SHP77 (cell line): ENCODE measurements around the gene RPUSD2.

Source experiments
- DNase-seq, 2 experiments: peaks; one replicate each; lab custom pipeline; 2025; lab: John Stamatoyannopoulos, UW

The RPUSD2 gene, protein sequence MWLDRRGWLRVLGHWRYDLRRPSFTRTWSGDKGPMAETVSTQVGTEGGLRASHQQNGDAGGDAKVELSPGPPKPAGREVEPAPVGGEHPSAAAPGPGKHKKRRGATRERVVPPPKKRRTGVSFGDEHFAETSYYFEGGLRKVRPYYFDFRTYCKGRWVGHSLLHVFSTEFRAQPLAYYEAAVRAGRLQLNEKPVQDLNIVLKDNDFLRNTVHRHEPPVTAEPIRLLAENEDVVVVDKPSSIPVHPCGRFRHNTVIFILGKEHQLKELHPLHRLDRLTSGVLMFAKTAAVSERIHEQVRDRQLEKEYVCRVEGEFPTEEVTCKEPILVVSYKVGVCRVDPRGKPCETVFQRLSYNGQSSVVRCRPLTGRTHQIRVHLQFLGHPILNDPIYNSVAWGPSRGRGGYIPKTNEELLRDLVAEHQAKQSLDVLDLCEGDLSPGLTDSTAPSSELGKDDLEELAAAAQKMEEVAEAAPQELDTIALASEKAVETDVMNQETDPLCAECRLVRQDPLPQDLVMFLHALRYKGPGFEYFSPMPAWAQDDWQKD

DNA sequence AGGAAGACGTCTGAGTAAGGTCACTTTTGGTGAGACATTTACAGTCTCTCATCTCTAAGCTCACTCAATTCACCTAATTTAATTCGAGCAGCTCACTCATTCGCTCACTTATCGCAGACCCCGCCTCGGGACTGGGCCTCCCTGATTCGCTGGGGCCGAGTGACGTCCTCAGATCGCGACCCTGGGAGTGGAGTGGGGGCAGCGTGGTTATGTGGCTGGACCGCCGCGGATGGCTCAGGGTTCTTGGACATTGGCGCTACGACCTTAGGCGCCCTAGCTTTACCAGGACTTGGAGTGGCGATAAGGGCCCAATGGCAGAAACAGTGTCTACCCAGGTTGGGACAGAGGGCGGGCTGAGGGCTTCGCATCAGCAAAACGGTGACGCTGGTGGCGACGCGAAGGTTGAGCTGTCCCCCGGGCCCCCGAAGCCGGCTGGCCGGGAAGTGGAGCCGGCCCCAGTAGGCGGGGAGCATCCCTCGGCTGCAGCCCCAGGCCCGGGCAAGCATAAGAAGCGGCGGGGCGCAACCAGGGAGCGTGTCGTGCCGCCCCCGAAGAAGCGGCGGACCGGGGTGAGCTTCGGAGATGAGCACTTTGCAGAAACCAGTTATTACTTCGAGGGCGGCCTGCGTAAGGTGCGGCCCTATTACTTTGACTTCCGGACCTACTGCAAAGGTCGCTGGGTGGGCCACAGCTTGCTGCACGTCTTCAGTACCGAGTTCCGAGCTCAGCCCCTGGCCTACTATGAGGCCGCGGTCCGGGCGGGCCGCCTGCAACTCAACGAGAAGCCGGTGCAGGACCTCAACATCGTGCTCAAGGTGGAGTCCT lies at the start of gene RPUSD2:
TSS of gene RPUSD2 (plus strand) at position 171 of the 825 bp plus-strand sequence. CDS start at position 210, 39 bp downstream.
- peak; percentile 92 for DNase-seq

GRCh38 chr15:40523611-40524010 lies 45.5 kb upstream of the RPUSD2 start:
- no peak for DNase-seq

DNA sequence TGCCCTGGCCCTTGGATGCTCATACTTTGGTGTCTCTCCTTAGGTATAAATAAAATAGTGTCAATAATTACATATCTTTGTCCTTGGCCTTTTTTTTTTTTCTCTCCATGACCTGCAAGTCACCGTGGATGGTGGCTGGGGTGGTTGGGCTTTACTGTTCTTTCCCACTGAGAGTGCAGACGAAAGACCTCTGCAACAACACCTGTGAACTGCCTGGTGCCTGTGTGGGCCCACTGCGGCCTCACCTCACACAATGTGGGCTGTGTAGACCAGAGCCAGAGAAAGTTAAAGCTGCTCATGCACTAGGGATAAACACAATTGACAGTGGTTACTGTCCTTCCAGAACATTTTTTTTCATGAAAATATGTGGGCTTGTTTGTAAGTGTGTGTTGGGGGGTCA lies 43.2 kb upstream of the RPUSD2 start:
- DNase-seq: no peak

DNA sequence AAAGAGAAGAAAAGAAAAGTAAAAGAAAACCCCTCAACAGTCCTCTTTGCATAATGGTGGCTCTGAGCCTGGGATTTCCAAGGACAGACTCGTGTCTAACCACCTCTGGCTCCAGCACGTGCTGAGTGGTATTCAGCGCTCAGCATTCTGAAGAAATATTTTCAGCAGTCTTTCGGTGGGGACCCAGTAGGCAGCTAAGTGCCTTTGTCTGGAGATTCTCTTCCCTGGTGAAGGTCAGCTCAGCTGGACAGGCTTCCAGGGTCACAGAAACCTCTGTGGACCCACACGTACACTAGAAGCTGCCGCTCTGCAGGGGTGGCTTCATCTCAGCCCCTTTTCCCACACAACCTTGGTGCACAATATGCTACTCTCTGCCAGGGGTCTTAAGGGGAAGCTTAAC lies 40.3 kb upstream of the RPUSD2 start:
- no peak for DNase-seq

GRCh38 chr15:40533763-40534364 lies 35.2 kb upstream of the RPUSD2 start:
- DNase-seq: no peak

DNA sequence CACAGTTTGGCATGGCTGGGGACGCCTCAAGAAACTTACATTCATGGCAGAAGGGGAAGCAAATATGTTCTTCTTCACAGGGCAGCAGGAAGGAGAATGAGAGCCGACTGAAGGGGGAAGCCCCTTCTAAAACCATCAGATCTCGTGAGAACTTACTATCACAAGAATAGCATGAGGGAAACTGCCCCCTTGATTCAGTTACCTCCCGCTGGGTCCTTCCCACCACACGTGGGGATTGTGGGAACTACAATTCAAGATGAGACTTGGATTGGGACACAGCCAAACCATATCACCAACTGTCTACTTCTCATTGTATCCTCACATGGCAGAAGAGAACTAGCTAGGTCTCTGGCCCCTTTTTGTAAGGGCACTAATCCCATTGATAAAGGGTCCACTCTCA lies 34.7 kb upstream of the RPUSD2 start:
- DNase-seq: no peak

- no peak for DNase-seq
Observed at GRCh38 chr15:40536501-40536900, 32.6 kb upstream of the RPUSD2 start.

DNA sequence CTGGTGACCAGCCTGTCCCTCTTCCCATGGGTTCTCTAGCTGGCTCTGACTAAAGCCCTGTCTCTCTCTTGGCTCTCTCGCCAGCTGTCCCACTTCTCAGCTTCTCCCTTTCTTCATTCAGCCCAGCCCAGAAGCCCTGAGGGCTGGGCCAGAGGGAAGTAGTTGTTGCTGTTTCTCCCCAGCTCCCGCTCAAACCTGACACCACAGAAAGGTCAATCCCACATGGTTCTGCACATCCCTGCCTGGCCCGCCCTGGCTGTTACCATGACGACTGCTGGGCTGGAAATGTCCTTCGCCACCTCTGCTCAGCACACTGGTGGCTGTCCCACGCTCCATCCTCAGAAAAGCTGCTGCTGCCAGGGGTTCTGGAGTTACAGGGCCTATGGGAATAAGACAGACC lies 30.1 kb upstream of the RPUSD2 start:
- DNase-seq: no peak

GRCh38 chr15:40543082-40543481 lies 26.0 kb upstream of the RPUSD2 start:
- no peak for DNase-seq

DNA sequence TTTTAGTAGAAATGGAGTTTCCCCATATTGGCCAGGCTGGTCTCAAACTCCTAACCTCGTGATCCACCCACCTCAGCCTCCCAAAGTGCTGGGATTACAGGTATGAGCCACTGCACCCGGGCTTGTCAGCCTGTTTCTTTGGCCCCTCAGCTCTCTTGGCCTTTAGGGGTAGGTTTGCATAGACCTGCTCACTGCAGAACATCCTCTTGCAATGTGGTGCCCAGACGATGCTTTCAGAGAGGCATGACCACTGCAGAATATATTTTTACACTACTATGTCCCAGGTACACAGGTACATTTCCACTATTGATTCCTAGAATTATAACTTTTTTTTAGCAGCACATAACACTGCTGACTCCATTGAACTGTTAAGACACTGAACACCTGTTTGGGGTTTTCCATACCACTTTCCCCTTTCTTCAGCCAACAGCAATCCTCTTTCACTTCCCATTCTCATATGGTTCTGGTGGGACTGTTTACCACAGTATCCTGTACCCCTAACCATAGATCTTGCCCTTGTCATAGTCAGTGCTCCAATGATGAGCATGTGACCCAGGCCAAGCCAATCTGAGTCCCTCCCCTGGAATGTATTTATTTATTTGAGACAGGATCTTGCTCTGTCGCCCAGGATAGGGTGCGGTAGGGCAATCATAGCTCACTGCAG lies 25.3 kb upstream of the RPUSD2 start:
- no peak for DNase-seq

GRCh38 chr15:40545457-40545856 lies 23.6 kb upstream of the RPUSD2 start:
- no peak for DNase-seq

DNA sequence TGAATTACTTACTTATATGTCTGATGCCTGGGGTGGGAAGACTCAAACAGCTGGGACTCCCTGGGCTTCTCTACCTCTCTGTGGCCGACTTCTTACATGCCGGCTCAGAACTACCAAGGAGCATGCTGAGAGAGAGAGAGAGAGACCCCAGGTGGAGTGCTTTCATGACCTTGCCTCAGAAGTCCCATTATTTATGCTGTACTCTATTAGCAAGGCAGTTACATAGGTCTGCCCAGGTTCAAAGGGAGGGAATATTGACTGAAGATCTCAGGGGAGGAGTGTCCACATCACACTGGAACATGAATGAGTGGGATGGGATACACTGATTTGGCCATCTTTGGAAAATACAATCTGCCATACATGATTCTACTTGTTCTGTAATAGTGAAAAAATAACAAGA lies 20.5 kb upstream of the RPUSD2 start:
- DNase-seq: no peak

DNA sequence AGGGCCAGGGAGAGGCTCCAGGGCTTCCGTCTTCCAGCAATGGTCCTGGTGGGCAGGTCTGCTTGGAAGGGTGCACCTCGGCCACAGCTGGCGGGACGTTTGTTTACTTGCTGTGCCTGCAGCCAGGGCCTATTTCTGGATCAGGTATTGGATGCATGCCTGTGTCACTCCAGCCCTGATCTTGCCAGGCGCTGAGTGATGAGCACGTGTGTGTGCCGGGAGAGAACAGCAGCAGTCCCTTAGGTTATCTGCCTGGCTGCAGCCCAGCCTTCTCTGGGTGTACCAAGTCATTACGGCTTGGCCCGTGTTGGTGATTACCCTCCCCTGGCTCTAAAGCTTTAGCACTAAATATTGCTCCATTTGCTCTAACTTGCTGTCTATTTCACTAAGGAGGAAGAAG lies 19.2 kb upstream of the RPUSD2 start:
- DNase-seq: no peak

DNA sequence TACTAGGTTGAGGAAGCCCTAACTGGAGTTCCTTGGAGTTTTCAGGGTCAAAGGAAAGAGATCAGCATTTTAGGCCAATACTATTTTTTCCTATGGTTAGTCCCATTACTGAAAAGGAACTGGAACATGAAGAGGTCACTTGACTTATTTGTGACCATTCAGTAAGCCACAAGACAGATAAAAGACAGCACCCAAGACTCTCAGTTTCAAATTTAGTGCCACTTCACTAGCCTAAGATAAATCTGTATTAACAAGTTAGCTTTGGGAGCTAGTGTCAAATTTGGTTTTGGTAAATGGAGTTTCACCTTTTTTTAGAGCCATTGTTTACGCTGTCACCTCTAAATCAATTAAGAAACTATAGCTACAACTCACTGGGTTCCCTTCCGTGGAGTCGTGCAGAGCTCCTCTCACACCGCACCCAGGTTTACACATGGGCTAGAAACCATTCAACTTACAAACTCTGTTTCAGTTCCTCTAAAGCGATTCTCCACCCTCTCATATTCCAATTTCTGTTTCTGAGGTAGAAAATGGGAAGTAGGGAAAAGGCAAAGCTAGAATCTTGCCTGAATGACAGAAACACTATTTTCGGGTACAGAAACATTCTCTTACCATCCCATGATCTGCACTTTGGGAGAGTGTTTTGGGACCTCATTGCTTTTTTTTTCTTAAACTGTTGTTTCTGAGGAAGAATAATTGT lies 18.6 kb upstream of the RPUSD2 start:
- no peak for DNase-seq

DNA sequence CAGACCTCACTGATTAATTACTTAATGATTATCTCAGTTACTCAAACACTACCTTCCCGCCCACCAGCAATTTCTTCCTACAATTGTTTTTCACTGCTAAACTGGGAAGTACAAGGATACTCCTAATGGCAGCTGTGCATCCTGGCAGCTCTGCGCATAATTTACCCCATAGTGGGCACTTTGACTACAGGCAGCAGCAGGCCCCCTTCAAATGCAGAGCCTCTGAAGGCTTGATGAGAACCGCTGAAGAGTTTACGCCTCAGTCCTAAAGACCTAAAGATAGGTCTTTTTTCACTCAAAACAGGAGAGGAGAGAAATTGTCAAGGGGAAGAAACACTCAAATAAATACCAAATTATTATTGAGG lies 15.0 kb upstream of the RPUSD2 start:
- DNase-seq: no peak

- DNase-seq: no peak
Observed at GRCh38 chr15:40555876-40556275, 13.2 kb upstream of the RPUSD2 start.

- DNase-seq: no peak
Observed at GRCh38 chr15:40558952-40559742, 10.0 kb upstream of the RPUSD2 start.

DNA sequence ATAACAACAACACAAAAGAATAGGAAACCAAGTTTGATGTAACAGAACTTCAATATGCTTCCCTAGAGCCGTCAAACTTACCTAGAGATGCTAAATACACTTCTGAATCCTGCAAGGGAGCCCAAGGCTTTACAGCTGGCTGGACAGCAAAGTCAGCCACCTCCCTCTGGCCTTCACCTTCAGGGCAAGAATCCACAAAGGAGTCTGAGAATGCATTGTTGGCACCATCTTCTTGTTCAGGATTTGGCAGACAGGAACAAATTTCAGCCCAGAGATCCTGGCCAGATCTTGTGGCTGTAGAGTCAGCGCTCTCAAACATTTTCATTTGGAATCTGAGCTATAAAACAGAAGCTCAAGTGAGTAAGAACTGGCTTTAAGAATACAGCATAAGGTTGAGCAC lies 6.4 kb upstream of the RPUSD2 start:
- no peak for DNase-seq

DNA sequence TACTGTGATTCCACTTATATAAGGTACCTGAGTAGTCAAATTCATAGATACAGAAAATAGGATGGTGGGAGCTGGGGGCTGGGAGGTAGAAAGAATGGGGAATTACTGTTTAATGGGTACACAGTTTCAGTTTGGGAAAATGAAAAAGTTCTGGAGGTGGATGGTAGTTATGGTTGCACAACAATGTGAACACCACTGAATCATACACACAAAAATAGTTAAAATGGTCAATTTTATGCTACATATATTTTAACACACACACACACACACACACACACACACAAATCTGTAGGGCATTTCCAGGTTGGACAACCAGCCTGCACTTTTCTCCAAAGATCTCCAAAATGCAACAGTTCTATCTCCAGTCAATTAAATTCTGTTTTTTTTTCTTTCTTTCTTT lies 5.7 kb upstream of the RPUSD2 start:
- DNase-seq: no peak

DNA sequence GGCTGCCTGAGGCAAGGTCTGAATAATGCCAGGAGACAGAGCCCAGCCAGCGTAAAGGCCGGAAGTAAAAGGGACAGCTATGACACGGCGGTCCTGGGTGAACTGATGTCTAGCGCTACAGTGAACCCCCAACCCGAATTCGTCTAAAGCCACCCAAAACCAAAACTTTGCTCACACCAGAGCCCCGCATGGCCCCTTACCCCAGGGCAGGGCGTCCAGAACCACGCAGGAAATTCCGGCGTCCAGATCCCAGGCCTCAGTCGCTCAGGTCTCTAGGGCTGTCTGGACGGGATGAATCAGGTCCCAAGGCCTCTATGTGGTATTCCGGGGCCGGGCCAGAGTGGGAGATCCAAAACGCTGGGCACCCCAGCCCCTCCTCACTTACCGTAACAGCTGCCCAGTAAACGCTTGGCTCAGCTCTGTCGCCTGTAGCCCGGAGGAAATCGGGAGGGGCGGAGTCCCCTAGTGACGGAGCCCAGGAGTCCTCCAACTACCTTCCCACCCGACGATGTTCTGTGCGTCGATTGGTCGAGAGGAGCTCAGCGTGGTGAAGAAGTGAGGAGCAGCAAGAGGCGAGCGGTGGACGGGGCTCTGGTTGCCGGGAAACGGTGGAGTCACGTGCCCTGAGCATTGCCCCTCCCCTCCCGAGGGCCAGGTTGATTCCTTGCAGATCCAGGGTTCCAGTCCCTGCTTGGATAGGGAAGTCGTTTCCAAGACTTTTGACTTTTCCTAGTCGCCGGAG lies 4.3 kb upstream of the RPUSD2 start, which contains the start of gene CCDC32:
TSS of gene CCDC32 (minus strand) at position 452 of the 742 bp plus-strand sequence. CDS start 2,027 bp downstream, outside the sequence.
- DNase-seq: peak; percentile 98 to 100
